Measurements from ENCODE around the gene AP2S1. TPM values are rescaled to one million over a fixed set of nuclear protein-coding genes. Genes with fewer than 3 reads are reported as not detected.

AP2S1 gene

GRCh38 chr19:46788968-46789338 lies 61.7 kb downstream of the AP2S1 start:
- Histone ChIP-seq H3K27me3 (ENCODE audit: control insufficient read depth in 3 of 3, insufficient read depth in 3 of 3, low read depth in 1 of 3, low read length in 3 of 3) (no peaks in the 10 kb centered on the region), H3K9ac (ENCODE audit: low read depth, low read length, poor library complexity) (no peak overlapping the region), H3K4me1 (ENCODE audit: control insufficient read depth in 2 of 2, insufficient read depth in 1 of 2, low read depth in 1 of 2, low read length in 2 of 2) (peaks cover 11 to 13% of the 10 kb centered on the region in 2 donors), H2BK5ac (ENCODE audit: low read length) (no peak overlapping the region), H3K14ac (ENCODE audit: low read length) (no peak overlapping the region), H4K91ac (ENCODE audit: low read depth, low read length, poor library complexity) (no peak overlapping the region), H3K9me3 (replicated peaks in 1 of 2; ENCODE audit: control insufficient read depth in 2 of 2, insufficient read depth in 1 of 2, low read depth in 1 of 2, low read length in 2 of 2) (no peaks in the 10 kb centered on the region), H3K36me3 (replicated peaks in 1 of 2; ENCODE audit: control insufficient read depth in 2 of 2, insufficient read depth in 2 of 2, low read length in 2 of 2) (peaks cover under 1 to 16% of the 10 kb centered on the region in 2 donors), H2BK12ac (ENCODE audit: low read length) (no peak overlapping the region), H3K4ac (ENCODE audit: low read length) (no peak overlapping the region), H4K8ac (ENCODE audit: low read depth, low read length) (no peak overlapping the region), H3K23ac (ENCODE audit: low read depth, low read length, poor library complexity) (no peak overlapping the region), H3K18ac (ENCODE audit: low read length) (no peak overlapping the region), H3K4me2 (ENCODE audit: insufficient read depth, low read length, poor library complexity, severe bottlenecking) (no peak overlapping the region), H2AK5ac (ENCODE audit: low read depth, low read length) (no peak overlapping the region), H2AFZ (ENCODE audit: low read length) (peak overlapping the region; percentile 84), H3K4me3 (ENCODE audit: low read length in 2 of 2) (no peak overlapping the region), H2BK120ac (ENCODE audit: low read depth, low read length) (no peak overlapping the region), H2BK15ac (ENCODE audit: low read length) (no peak overlapping the region), H3K79me1 (ENCODE audit: low read depth, low read length) (peaks cover 4% of the 10 kb centered on the region), H3K27ac (replicated peaks; ENCODE audit: low read length) (no peak overlapping the region)
- WGBS, 2 donors (ENCODE audit: extremely low coverage in 2 of 2, insufficient read length in 2 of 2, insufficient replicate concordance in 1 of 2) = no CpG with 5 or more reads among the region's 9 CpGs
- DNase-seq (ENCODE audit: low spot score) = no peak

DNA sequence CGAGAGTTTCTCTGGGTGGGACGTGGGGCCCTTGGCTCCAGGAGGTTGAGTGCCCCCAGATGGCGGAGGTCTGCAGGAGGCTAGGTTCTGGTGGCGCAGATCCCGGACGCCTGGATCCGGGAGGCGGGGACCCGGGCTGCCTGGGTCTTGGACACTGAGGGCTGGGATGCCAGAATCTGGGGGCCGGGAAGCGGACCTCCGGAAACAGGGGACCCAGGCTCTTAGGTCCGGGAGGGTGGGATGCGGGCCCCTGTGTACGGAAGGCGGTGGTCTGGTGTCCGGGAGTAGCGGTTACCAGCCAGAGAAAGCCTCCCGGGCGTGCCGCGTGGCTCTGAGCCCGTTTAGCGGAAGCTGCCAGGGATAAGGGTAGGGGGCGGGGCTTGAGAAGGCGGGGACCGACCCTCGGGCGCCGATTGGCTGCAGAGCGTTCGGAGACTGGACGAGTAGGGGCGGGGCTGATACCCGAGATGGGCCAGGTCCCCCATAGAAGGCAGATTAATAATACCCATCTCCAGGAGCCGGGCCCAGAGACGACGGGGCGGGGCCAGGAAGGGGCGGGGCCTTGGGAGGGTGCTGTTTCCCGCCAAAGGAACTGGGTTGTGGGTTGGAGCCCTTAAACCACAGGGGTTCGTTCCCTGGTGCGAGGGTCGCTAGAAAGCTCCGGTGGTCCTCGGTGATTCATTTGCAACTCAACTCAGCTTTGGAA lies 62.2 kb downstream of the AP2S1 start, which contains the start of gene SLC1A5:
TSS of gene SLC1A5 (minus strand) at position 333 of the 706 bp plus-strand sequence. CDS start 629 bp downstream, outside the sequence.
- no peak within 1 kb of the TSS for H2BK12ac ChIP-seq (ENCODE audit: low read length)
- H3K36me3 ChIP-seq (replicated peaks in 1 of 2; ENCODE audit: control insufficient read depth in 2 of 2, insufficient read depth in 2 of 2, low read length in 2 of 2) = peaks cover 4 to 21% of the 10 kb centered on the region in 2 donors
- H4K91ac ChIP-seq (ENCODE audit: low read depth, low read length, poor library complexity) = no peak within 1 kb of the TSS
- peak within 1 kb of the TSS; percentile 22 for H3K27ac ChIP-seq (replicated peaks; ENCODE audit: low read length)
- H3K4ac ChIP-seq (ENCODE audit: low read length) = no peak within 1 kb of the TSS
- DNase-seq (ENCODE audit: low spot score) = peak; percentile 95
- peak within 1 kb of the TSS; percentile 90 for H3K4me2 ChIP-seq (ENCODE audit: insufficient read depth, low read length, poor library complexity, severe bottlenecking)
- peak within 1 kb of the TSS; percentile 89 for H3K18ac ChIP-seq (ENCODE audit: low read length)
- no CpG with 5 or more reads among the region's 46 CpGs for WGBS, 2 donors (ENCODE audit: extremely low coverage in 2 of 2, insufficient read length in 2 of 2, insufficient replicate concordance in 1 of 2)
- peak within 1 kb of the TSS; percentile 97 for H3K9ac ChIP-seq (ENCODE audit: low read depth, low read length, poor library complexity)
- peak within 1 kb of the TSS; percentile 93 for H2BK5ac ChIP-seq (ENCODE audit: low read length)
- no peaks in the 10 kb centered on the region for H3K27me3 ChIP-seq (ENCODE audit: control insufficient read depth in 3 of 3, insufficient read depth in 3 of 3, low read depth in 1 of 3, low read length in 3 of 3)
- H3K4me3 ChIP-seq (ENCODE audit: low read length in 2 of 2) = peak within 1 kb of the TSS; percentile 51 to 95
- H3K79me1 ChIP-seq (ENCODE audit: low read depth, low read length) = peaks cover 7% of the 10 kb centered on the region
- peaks cover 16 to 18% of the 10 kb centered on the region in 2 donors for H3K4me1 ChIP-seq (ENCODE audit: control insufficient read depth in 2 of 2, insufficient read depth in 1 of 2, low read depth in 1 of 2, low read length in 2 of 2)
- peak within 1 kb of the TSS; percentile 95 for H3K23ac ChIP-seq (ENCODE audit: low read depth, low read length, poor library complexity)
- peak within 1 kb of the TSS; percentile 78 for H2AK5ac ChIP-seq (ENCODE audit: low read depth, low read length)
- peak within 1 kb of the TSS; percentile 24 for H2BK15ac ChIP-seq (ENCODE audit: low read length)
- H3K14ac ChIP-seq (ENCODE audit: low read length) = peak within 1 kb of the TSS; percentile 40
- peak within 1 kb of the TSS; percentile 84 for H2AFZ ChIP-seq (ENCODE audit: low read length)
- H3K9me3 ChIP-seq (replicated peaks in 1 of 2; ENCODE audit: control insufficient read depth in 2 of 2, insufficient read depth in 1 of 2, low read depth in 1 of 2, low read length in 2 of 2) = no peaks in the 10 kb centered on the region
- no peak within 1 kb of the TSS for H4K8ac ChIP-seq (ENCODE audit: low read depth, low read length)
- H2BK120ac ChIP-seq (ENCODE audit: low read depth, low read length) = no peak within 1 kb of the TSS

Small RNAs within 50 kb of the gene (small RNA-seq; reads per million reads assigned to genes)
- not detected for gene AC008622.3 (ENCODE audit: insufficient read depth)
- not detected for gene HNRNPMP2 (ENCODE audit: insufficient read depth)

All from neuronal stem cell (in vitro differentiated cells).